Body of pancreas (tissue), 4 donors: Measurements from ENCODE around the gene RGL3. TPM values are rescaled to one million over a fixed set of nuclear protein-coding genes. Genes with fewer than 3 reads are reported as not detected.

Experiments used
- ATAC-seq: fragments of 150-250 bp; one replicate; pipeline ENCODE4 v1.9.1; 2016
- DNase-seq, 4 donors: peaks; one replicate each; pipeline ENCODE4 v3.0.0-alpha.2; 2019
- H3K27ac ChIP-seq, 4 donors: fragments of 200-600 bp; sonication (generic); 1 replicate in 3 of 4; 2 replicates in 1 of 4; pipeline versions ENCODE4 v1.5.1 to v1.6.1; 2016 to 2019; ENCODE audit warnings: mild to moderate bottlenecking in 1 of 4, mixed read lengths in 1 of 4, moderate library complexity in 1 of 4
- H3K27me3 ChIP-seq, 2 donors: fragments of 200-600 bp; sonication (generic); one replicate each; pipeline ENCODE4 v1.6.0; 2016; ENCODE audit warnings: mild to moderate bottlenecking in 1 of 2
- H3K36me3 ChIP-seq, 2 donors: fragments of 200-600 bp; sonication (generic); replicated peaks in 1 of 2; 2 replicates each; pipeline ENCODE4 v1.5.1; 2016; ENCODE audit warnings: low read depth in 2 of 2; ENCODE audit not compliant: insufficient read depth in 1 of 2
- H3K4me1 ChIP-seq: fragments of 200-600 bp; sonication (generic); one replicate; pipeline ENCODE4 v1.6.0; 2016
- H3K4me3 ChIP-seq, 2 donors: fragments of 200-600 bp; sonication (generic); 1 replicate in 1 of 2; 2 replicates in 1 of 2; pipeline ENCODE4 v1.5.1; 2016 to 2019
- H3K9me3 ChIP-seq, 3 donors: fragments of 200-600 bp; sonication (generic); 1 replicate in 2 of 3; 2 replicates in 1 of 3; pipeline ENCODE4 v1.5.1; 2016
- POLR2A ChIP-seq, 3 donors: fragments of 450-650 bp; IDR thresholded peaks; one replicate each; pipeline ENCODE4 v1.6.1; 2016; ENCODE audit warnings: antibody characterized with exemption in 3 of 3, mild to moderate bottlenecking in 2 of 3
- WGBS, 2 donors: methylation state at CpG; one replicate each; pipeline ENCODE4 v1.1.5; 2017; 5-methylcytosine and 5-hydroxymethylcytosine counted together
- intact Hi-C: fragments of 100-400 bp; cut with DNase I; formaldehyde crosslinking; loops from one replicate; pipeline ENCODE4 v1.15.1; 2023
- total RNA-seq, 2 donors: library from RNA; depleted of rRNA; stranded (reverse); fragments of >200 nt; gene quantifications; one replicate each; pipeline ENCODE4 v1.1.0, GENCODE V29; 2016
- TF ChIP-seq, protein P1 (sequence below), 7 experiments: fragments of 450-650 bp in 4 of 7; fragments of 200-600 bp in 3 of 7; sonication (generic) in 3 of 7; IDR thresholded peaks; one replicate each; pipeline ENCODE4 v1.5.1; 2016 to 2019; ENCODE audit warnings: antibody characterized with exemption in 7 of 7

RGL3 gene
- total RNA-seq, 2 donors from 2014 or later: 35.0 to 56.0 TPM

DNA sequence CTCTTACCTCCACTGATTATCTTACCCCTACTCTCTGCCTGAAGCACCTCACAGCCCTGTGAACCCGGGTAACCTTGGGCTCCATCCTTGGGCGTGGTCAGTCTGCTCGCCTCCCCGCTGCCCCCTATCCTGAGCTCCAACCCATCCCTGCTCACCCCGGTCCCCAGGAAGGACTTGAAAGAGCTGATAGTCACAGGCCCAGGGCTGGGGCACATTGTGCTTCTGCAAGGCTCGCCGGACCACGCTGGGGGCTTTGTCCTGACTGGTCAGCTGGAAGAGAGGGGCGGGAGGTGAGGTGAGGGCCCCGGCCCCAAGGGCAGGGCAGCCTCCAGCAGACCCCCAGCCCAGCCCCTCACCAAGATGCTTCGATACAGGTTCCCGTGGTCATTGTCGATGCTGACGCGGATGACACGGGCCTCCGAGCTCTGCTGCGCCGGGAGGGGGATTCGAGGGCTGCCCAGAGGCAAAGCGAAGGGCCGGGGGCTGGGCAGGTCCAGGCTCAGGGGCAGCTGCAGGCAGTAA is 22.0 kb downstream of the RGL3 start:
- H3K36me3 ChIP-seq: peaks cover 0 to 3% of the 10 kb centered on the region in 2 donors
- ATAC-seq (no peak), DNase-seq (no peak)
- 92 to 96% methylated on average over 8 to 11 of the region's 22 CpGs for WGBS, 2 donors
- H3K27me3 ChIP-seq: no peaks in the 10 kb centered on the region
- no peak overlapping the region for H3K27ac ChIP-seq
- TF ChIP-seq POLR2A (IDR thresholded peaks at IDR 0.05): no peak
- TF ChIP-seq, protein P1, sequence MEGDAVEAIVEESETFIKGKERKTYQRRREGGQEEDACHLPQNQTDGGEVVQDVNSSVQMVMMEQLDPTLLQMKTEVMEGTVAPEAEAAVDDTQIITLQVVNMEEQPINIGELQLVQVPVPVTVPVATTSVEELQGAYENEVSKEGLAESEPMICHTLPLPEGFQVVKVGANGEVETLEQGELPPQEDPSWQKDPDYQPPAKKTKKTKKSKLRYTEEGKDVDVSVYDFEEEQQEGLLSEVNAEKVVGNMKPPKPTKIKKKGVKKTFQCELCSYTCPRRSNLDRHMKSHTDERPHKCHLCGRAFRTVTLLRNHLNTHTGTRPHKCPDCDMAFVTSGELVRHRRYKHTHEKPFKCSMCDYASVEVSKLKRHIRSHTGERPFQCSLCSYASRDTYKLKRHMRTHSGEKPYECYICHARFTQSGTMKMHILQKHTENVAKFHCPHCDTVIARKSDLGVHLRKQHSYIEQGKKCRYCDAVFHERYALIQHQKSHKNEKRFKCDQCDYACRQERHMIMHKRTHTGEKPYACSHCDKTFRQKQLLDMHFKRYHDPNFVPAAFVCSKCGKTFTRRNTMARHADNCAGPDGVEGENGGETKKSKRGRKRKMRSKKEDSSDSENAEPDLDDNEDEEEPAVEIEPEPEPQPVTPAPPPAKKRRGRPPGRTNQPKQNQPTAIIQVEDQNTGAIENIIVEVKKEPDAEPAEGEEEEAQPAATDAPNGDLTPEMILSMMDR (IDR thresholded peaks at IDR 0.05): no peak
- no peaks in the 10 kb centered on the region for H3K9me3 ChIP-seq
- H3K4me3 ChIP-seq: no peak overlapping the region
- H3K4me1 ChIP-seq: no peaks in the 10 kb centered on the region
- intact Hi-C loops: no loop called here

DNA sequence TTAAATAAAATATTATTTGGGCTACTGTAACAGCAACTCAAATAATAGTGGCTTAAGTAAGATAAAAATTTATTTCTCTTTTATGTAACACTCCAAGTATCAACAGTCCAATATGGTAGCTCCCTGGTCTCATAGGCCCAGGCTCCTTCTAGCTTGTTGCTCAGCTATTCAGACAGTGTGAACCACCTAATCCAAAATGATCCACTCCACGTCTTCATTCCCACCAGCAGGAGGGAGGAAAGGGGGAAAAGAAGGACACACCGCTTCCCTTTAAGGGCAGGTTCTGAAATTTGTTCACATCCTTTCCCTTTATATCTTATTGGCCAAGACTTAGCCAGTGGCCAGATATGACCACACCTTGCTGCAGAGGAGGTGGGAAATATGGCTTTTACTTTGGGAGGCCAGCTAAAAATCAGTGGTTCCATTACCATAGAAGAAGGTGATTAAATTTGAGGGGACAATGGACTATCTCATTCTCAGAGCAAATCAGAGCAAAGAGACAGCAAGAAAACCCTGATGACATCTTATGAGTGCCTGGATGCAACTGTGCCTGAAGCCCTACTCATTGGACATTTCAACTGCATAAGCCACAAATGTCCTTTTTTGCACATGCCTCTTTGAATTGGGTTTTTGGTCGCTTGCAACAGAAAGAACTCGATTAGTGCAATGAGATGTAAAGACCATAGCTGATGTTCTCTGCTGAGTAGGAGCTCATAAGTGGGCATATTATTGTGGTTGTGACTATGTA is 28.0 kb downstream of the RGL3 start:
- ATAC-seq (no peak), DNase-seq (no peak)
- Histone ChIP-seq H3K36me3 (peaks cover 0 to 3% of the 10 kb centered on the region in 2 donors), H3K27ac (no peak overlapping the region), H3K4me3 (no peak overlapping the region), H3K4me1 (no peaks in the 10 kb centered on the region), H3K9me3 (no peaks in the 10 kb centered on the region), H3K27me3 (no peaks in the 10 kb centered on the region)
- TF ChIP-seq, protein P1 (IDR thresholded peaks at IDR 0.05): no peak
- intact Hi-C loops: no loop called here
- 76 to 89% methylated on average over 4 of the region's 4 CpGs for WGBS, 2 donors

DNA sequence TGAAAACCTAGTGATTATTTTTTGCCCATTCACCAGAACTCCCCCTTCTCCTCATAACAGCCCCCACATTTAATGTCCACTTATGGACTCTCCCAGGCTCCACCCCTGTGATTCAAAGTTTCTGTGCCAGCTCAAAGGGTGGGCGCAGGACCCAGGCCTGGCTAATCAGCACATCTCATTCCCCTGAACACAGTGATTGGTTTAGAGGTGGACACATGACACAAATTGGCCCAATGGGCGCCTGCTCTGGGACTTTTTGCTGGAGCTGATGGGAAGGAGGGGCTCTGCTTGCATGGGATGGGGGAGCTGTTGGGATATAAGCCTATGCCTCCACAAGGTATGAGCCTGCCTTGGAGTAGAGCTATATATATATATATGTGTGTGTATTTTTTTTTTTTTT is 28.8 kb downstream of the RGL3 start:
- Histone ChIP-seq H3K36me3 (peaks cover 0 to 3% of the 10 kb centered on the region in 2 donors), H3K27me3 (no peaks in the 10 kb centered on the region), H3K27ac (no peak overlapping the region), H3K4me1 (no peaks in the 10 kb centered on the region), H3K4me3 (no peak overlapping the region), H3K9me3 (no peaks in the 10 kb centered on the region)
- TF ChIP-seq POLR2A (IDR thresholded peaks at IDR 0.05): no peak
- TF ChIP-seq, protein P1 (IDR thresholded peaks at IDR 0.05): no peak
- DNase-seq (no peak), ATAC-seq (no peak)
- 90 to 95% methylated on average over 2 of the region's 2 CpGs for WGBS, 2 donors
- intact Hi-C loops: no loop called here

DNA sequence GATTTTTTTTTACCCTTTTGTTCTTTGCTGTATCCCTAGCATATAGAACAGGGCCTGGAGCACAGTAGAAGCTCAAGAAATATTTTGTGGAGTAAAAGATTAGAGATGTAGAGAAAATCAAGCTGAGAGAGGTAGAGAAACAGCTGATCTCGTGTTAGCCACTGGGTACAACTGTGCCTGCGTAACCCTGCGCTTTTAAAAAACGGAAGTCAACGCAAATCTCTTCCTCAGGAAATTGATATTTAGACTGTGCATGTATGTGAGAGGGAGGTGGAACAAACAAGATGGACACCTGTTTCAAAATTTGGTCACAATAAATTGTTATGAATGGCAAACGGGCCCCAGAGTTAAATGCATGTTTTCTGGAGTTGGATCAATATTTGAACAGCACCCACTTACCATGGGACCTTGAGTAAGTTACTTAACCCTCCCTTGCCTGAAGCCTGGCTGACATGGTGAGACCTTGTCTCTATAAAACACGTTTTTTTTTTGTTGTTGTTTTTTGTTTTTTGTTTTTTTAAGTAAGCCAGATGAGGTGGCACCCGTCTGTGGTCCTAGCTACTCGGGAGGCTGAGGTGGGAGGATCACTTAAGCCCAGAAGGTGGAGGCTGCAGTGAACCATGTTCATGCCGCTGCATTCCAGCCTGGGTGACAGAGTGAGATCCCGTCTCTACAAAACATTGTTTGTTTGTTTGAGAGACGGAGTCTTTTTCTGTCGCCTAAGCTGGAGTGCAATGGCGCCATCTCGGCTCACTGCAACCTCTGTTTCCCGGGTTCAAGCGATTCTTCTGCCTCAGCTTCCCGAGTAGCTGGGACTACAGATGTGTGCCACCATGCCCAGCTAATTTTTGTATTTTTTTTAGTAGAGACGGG is 31.7 kb downstream of the RGL3 start:
- TF ChIP-seq, protein P1 (IDR thresholded peaks at IDR 0.05): no peak
- TF ChIP-seq POLR2A (IDR thresholded peaks at IDR 0.05): no peak
- DNase-seq: no peak
- ATAC-seq: no peak
- intact Hi-C loops: no loop called here
- 70 to 76% methylated on average over 19 of the region's 19 CpGs for WGBS, 2 donors
- H3K27ac ChIP-seq: no peak overlapping the region
- no peaks in the 10 kb centered on the region for H3K36me3 ChIP-seq
- no peak overlapping the region for H3K4me3 ChIP-seq
- peaks cover 19% of the 10 kb centered on the region for H3K4me1 ChIP-seq
- no peaks in the 10 kb centered on the region for H3K27me3 ChIP-seq
- no peaks in the 10 kb centered on the region for H3K9me3 ChIP-seq
